Type B pancreatic cell (in vitro differentiated cells): ENCODE results near the gene ACOT13. TPM values are rescaled to one million over a fixed set of nuclear protein-coding genes. Genes with fewer than 3 reads are reported as not detected.
"Not testable (repeated sequence)": the region's sequence is repeated elsewhere in the genome, so short reads cannot be mapped to it uniquely, and the experiment has no call there.

Experiments used
- DNase-seq: peaks from one replicate; pipeline ENCODE4 v3.0.0; 2021; ENCODE audit warnings: mixed read lengths; ENCODE audit not compliant: unreplicated experiment; ENCODE audit errors: extremely low spot score
- H3K27ac Mint-ChIP-seq: 2 replicates; pipeline ENCODE4 v1.8.0; 2021; ENCODE audit warnings: mild to moderate bottlenecking, mixed read lengths
- H3K27me3 Mint-ChIP-seq: 2 replicates; pipeline ENCODE4 v1.8.0; 2021; ENCODE audit warnings: mixed read lengths
- H3K36me3 Mint-ChIP-seq: 2 replicates; pipeline ENCODE4 v1.8.0; 2021; ENCODE audit warnings: mixed read lengths
- H3K4me1 Mint-ChIP-seq: one replicate; pipeline ENCODE4 v1.8.0; 2021; ENCODE audit warnings: mixed read lengths; ENCODE audit not compliant: unreplicated experiment
- H3K4me3 Mint-ChIP-seq: 2 replicates; pipeline ENCODE4 v1.8.0; 2021; ENCODE audit warnings: mild to moderate bottlenecking, mixed read lengths
- H3K9me3 Mint-ChIP-seq: 2 replicates; pipeline ENCODE4 v1.8.0; 2021; ENCODE audit warnings: mixed read lengths
- total RNA-seq: library from RNA; stranded (reverse); gene quantifications from 2 replicates; pipeline ENCODE4 v1.2.1, GENCODE V29; 2021; ENCODE audit warnings: low replicate concordance
- TF ChIP-seq, protein P1 (sequence below): fragments of 200-600 bp; sonication (generic); conservative IDR thresholded peaks from 2 replicates; pipeline ENCODE4 v1.5.0; 2021; ENCODE audit warnings: antibody characterized with exemption, mild to moderate bottlenecking

The ACOT13 gene
- total RNA-seq, 1 donor from 2014 or later: 24.7 TPM

DNA sequence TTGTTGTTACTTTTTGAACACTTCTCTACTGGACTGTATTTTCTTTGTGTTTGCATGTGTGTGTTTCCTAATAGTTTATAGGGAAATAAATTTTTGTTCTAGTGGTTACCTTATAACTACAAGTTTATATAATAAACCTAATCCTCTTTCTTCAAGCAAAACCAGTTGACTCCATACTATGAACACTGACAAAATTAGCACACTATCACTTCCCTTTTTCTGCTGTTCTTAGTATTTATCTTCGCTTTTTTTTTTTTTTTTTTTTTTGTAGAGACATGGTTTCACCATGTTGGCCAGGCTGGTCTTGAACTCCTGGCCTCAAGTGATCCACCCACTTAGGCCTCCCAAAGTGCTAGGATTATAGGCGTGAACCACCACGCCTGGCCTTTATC is 77.1 kb downstream of the ACOT13 start:
- no peaks in the 10 kb centered on the region for H3K9me3 Mint-ChIP-seq
- no peak overlapping the region for H3K4me3 Mint-ChIP-seq
- no peaks in the 10 kb centered on the region for H3K36me3 Mint-ChIP-seq
- TF ChIP-seq, protein P1, sequence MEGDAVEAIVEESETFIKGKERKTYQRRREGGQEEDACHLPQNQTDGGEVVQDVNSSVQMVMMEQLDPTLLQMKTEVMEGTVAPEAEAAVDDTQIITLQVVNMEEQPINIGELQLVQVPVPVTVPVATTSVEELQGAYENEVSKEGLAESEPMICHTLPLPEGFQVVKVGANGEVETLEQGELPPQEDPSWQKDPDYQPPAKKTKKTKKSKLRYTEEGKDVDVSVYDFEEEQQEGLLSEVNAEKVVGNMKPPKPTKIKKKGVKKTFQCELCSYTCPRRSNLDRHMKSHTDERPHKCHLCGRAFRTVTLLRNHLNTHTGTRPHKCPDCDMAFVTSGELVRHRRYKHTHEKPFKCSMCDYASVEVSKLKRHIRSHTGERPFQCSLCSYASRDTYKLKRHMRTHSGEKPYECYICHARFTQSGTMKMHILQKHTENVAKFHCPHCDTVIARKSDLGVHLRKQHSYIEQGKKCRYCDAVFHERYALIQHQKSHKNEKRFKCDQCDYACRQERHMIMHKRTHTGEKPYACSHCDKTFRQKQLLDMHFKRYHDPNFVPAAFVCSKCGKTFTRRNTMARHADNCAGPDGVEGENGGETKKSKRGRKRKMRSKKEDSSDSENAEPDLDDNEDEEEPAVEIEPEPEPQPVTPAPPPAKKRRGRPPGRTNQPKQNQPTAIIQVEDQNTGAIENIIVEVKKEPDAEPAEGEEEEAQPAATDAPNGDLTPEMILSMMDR: no peak
- DNase-seq: no peak
- H3K4me1 Mint-ChIP-seq: no peaks in the 10 kb centered on the region
- peak overlapping the region; percentile 35 for H3K27ac Mint-ChIP-seq
- peaks cover 2% of the 10 kb centered on the region for H3K27me3 Mint-ChIP-seq

DNA sequence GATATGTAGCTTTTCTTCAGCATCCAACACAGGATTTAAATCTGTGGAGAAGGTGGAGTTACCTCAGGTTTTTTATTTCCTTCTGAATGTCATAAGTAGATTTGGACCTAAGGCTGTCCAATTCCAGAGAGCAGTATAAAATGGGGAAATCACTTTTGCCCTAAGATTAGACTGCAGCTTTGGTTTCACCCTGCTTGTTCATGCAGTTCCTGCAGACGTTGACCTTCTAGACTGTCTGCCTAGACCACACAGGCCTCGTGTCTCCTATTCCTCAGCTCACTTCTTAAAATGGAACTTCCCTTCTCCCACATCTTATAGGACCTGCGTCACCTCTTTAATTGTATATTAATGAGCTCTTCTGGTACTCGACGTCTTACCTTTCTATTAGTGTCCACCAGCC is 78.0 kb downstream of the ACOT13 start:
- no peak overlapping the region for H3K27ac Mint-ChIP-seq
- H3K4me3 Mint-ChIP-seq: no peak overlapping the region
- no peaks in the 10 kb centered on the region for H3K36me3 Mint-ChIP-seq
- H3K27me3 Mint-ChIP-seq: peaks cover 3% of the 10 kb centered on the region
- H3K9me3 Mint-ChIP-seq: no peaks in the 10 kb centered on the region
- DNase-seq: no peak
- no peaks in the 10 kb centered on the region for H3K4me1 Mint-ChIP-seq
- TF ChIP-seq, protein P1: no peak

DNA sequence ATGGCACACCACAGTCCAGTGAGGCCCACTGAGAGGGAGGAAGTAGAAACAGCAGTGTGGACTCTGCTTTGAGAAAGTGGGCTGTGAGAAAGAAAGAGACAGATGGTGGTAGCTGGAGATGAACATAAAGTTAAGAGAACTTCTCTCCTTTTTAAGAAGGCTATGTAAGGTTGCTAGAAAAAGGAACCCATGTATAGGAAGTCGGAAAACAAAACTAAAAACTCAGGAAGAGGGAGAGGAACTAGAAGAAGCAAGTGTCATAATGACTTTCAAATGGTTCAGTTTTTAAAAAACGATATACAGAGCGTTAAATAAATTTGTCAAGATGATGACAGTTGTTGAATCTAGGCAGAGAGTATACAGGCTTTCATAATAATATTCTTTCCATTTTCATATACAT is 82.4 kb downstream of the ACOT13 start:
- H3K4me1 Mint-ChIP-seq: no peaks in the 10 kb centered on the region
- H3K27ac Mint-ChIP-seq: no peak overlapping the region
- no peaks in the 10 kb centered on the region for H3K36me3 Mint-ChIP-seq
- no peak overlapping the region for H3K4me3 Mint-ChIP-seq
- TF ChIP-seq, protein P1: no peak
- DNase-seq: no peak
- peaks cover 3% of the 10 kb centered on the region for H3K27me3 Mint-ChIP-seq
- H3K9me3 Mint-ChIP-seq: no peaks in the 10 kb centered on the region

DNA sequence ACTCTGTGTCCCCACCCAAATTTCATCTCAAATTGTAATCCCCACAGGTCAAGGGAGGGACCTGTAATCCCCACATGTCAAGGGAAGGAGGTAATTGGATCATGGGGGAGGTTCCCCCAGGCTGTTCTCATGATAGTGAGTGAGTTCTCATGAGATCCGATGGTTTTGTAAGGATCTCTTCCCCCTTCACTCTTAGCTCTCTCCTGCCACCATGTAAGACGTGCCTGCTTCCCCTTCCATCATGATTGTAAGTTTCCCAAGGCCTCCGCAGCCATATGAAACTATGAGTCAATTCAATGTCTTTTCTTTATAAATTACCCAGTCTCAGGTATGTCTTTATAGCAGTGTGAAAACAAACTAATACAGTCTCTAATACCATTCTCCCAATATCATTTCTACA is 84.0 kb downstream of the ACOT13 start:
- not testable (repeated sequence) for H3K36me3 Mint-ChIP-seq, H3K4me3 Mint-ChIP-seq, H3K27ac Mint-ChIP-seq, DNase-seq, H3K27me3 Mint-ChIP-seq, H3K9me3 Mint-ChIP-seq, H3K4me1 Mint-ChIP-seq

DNA sequence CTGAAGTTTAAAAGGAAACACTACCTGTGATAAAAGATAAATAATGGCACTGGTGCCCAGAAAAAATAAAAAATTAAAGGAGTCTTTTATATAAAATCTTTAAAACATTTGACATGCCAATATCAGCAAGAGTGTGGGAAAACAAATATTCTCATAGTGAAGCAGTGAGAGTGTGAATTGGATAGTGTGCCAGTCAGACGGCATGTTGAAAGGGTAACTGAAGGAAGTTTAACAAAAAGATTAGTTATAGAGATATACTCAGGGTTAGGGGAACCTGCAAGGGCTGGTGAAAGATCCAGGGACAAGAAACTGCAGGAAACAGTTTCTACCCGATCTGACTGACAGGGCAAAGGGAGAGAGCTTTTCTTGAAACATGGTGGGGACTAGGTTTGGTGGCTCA is 85.6 kb downstream of the ACOT13 start:
- TF ChIP-seq, protein P1: no peak
- peaks cover 3% of the 10 kb centered on the region for H3K27me3 Mint-ChIP-seq
- DNase-seq: no peak
- no peaks in the 10 kb centered on the region for H3K4me1 Mint-ChIP-seq
- H3K36me3 Mint-ChIP-seq: no peaks in the 10 kb centered on the region
- no peaks in the 10 kb centered on the region for H3K9me3 Mint-ChIP-seq
- no peak overlapping the region for H3K27ac Mint-ChIP-seq
- no peak overlapping the region for H3K4me3 Mint-ChIP-seq

DNA sequence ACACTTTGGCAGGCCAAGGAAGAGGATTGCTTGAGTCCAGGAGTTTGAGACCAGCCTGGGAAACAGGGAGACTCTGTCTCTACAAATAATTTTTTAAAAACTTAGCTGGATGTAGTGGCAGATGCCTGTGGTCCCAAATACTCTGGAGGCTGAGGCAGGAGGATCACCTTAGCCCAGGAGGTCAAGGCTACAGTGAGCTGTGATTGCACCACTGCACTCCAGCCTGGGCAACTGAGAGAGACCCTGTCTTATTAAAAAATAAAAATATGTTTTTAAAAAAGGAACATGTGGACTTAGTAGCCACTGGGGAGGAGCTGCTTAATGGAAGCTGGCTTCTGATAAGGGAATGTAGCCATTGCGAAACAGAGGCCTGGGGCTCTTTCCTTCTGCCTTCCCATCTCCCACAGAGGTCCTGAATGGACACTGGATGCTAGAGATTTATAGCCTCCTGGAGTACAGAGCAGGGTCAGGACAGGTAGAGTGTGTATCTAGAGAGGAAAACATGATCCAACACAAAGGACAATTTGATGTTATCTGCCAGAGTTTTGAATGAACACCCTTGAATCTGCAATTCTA is 86.1 kb downstream of the ACOT13 start:
- Mint-ChIP-seq H3K36me3 (no peaks in the 10 kb centered on the region), H3K4me3 (no peak overlapping the region), H3K9me3 (no peaks in the 10 kb centered on the region), H3K4me1 (no peaks in the 10 kb centered on the region), H3K27ac (no peak overlapping the region), H3K27me3 (peaks cover 3% of the 10 kb centered on the region)
- TF ChIP-seq, protein P1: no peak
- DNase-seq: no peak
